T-cell (primary cell): ENCODE results near the gene LRRC32. TPM values are rescaled to one million over a fixed set of nuclear protein-coding genes. Genes with fewer than 3 reads are reported as not detected.
A peak's percentile ranks its signal among the peaks of the same experiment; 100 is the strongest.

Experiments
- ATAC-seq, 4 experiments: fragments of 200-7000 bp in 3 of 4; fragments of 150-1000 bp in 1 of 4; cut with Tn5 transposase; replicated peaks in 1 of 4; 1 replicate in 3 of 4; 2 replicates in 1 of 4; pipeline ENCODE4 v1.10.0; 2021; ENCODE audit warnings: moderate library complexity in 3 of 4, mild to moderate bottlenecking in 2 of 4, moderate number of reproducible peaks in 1 of 4
- CTCF ChIA-PET, 2 donors: fragments of 300-600 bp; sonication (Branson Sonifier 250); formaldehyde crosslinking; loops; one replicate each; lab custom pipeline; 2022; ENCODE audit warnings: antibody characterized with exemption in 2 of 2; lab: Charles Lee
- POLR2A ChIA-PET, 2 donors: fragments of 300-600 bp; sonication (Branson Sonifier 250); formaldehyde crosslinking; loops; one replicate each; lab custom pipeline; 2022; ENCODE audit warnings: antibody characterized with exemption in 2 of 2; lab: Charles Lee
- DNase-seq, 35 experiments: peaks; one replicate each; pipeline versions ENCODE4 v3.0.0 to v3.0.0-alpha.2; 2013 to 2023
- H3K27ac ChIP-seq: one replicate; pipeline ENCODE4 v1.5.1; 2013; ENCODE audit warnings: low read length
- H3K27me3 ChIP-seq, 2 experiments: replicated peaks in 1 of 2; 1 replicate in 1 of 2; 2 replicates in 1 of 2; pipeline versions ENCODE4 v1.6.1 to v1.7.0; 2013; ENCODE audit warnings: low read length in 1 of 2, mixed read lengths in 1 of 2; ENCODE audit not compliant: control insufficient read depth in 2 of 2, insufficient read depth in 2 of 2; ENCODE audit errors: extremely low read depth in 1 of 2
- H3K36me3 ChIP-seq, 2 donors: 1 replicate in 1 of 2; 2 replicates in 1 of 2; pipeline versions ENCODE4 v1.6.1 to v1.7.0; 2013; ENCODE audit warnings: low read length in 1 of 2; ENCODE audit not compliant: control insufficient read depth in 2 of 2, insufficient read depth in 1 of 2; ENCODE audit errors: extremely low read depth in 1 of 2
- H3K4me1 ChIP-seq, 2 experiments: 1 replicate in 1 of 2; 2 replicates in 1 of 2; pipeline versions ENCODE4 v1.6.1 to v1.7.0; 2013; ENCODE audit warnings: low read length in 2 of 2, mixed read lengths in 1 of 2; ENCODE audit not compliant: insufficient read depth in 2 of 2, control insufficient read depth in 1 of 2; ENCODE audit errors: extremely low read depth in 1 of 2
- H3K4me3 ChIP-seq, 2 donors: 1 replicate in 1 of 2; 2 replicates in 1 of 2; pipeline versions ENCODE4 v1.5.1 to v1.7.0; 2013; ENCODE audit warnings: mild to moderate bottlenecking in 2 of 2, low read length in 1 of 2, moderate library complexity in 1 of 2; ENCODE audit not compliant: control insufficient read depth in 1 of 2; ENCODE audit errors: extremely low read depth in 1 of 2
- H3K9me3 ChIP-seq: 2 replicates; pipeline ENCODE4 v1.7.0; 2013
- H3K27ac Mint-ChIP-seq, 2 donors: one replicate each; pipeline ENCODE4 v1.8.0; 2020 to 2021; ENCODE audit warnings: mild to moderate bottlenecking in 2 of 2, mixed read lengths in 2 of 2
- H3K27me3 Mint-ChIP-seq, 2 donors: one replicate each; pipeline ENCODE4 v1.8.0; 2021 to 2022; ENCODE audit warnings: mixed read lengths in 2 of 2
- H3K36me3 Mint-ChIP-seq: one replicate; pipeline ENCODE4 v1.8.0; 2021; ENCODE audit warnings: mixed read lengths
- H3K4me1 Mint-ChIP-seq, 3 donors: one replicate each; pipeline ENCODE4 v1.8.0; 2020 to 2022; ENCODE audit warnings: mixed read lengths in 3 of 3, mild to moderate bottlenecking in 1 of 3
- H3K4me3 Mint-ChIP-seq, 3 donors: one replicate each; pipeline ENCODE4 v1.8.0; 2020 to 2022; ENCODE audit warnings: mild to moderate bottlenecking in 3 of 3, mixed read lengths in 3 of 3, moderate library complexity in 3 of 3
- H3K9me3 Mint-ChIP-seq, 3 donors: one replicate each; pipeline ENCODE4 v1.8.0; 2020 to 2022; ENCODE audit warnings: mixed read lengths in 3 of 3
- WGBS: methylation state at CpG from one replicate; pipeline ENCODE4 v1.1.5; 2013; ENCODE audit warnings: missing lambda C conversion rate; ENCODE audit not compliant: insufficient coverage; 5-methylcytosine and 5-hydroxymethylcytosine counted together
- total RNA-seq, 35 experiments: library from RNA in 6 of 35; stranded (reverse) in 6 of 35; fragments of 120-200 nt in 1 of 35; gene quantifications; one replicate each; pipeline versions ENCODE4 v1.2.1 to v1.2.4 and lab custom pipeline; 2013 to 2026

LRRC32 gene
- total RNA-seq, 5 donors from 2014 or later (not counting 1 experiment from before 2014, with no cell fraction given) = 0.77 to 3.6 (median 2.2) TPM

GRCh38 chr11:76629853-76630599 lies 40.5 kb downstream of the LRRC32 start:
- Mint-ChIP-seq H3K27ac (no peak overlapping the region), H3K27me3 (peaks cover 3% of the 10 kb centered on the region in 2 donors), H3K4me1 (peaks cover 20 to 34% (median 24%) of the 10 kb centered on the region in 3 donors), H3K4me3 (no peak overlapping the region), H3K36me3 (peaks cover 4% of the 10 kb centered on the region), H3K9me3 (peaks cover 4 to 10% (median 7%) of the 10 kb centered on the region in 3 donors)
- ChIA-PET CTCF (no interaction called here), POLR2A (no interaction called here)
- Histone ChIP-seq H3K4me3 (no peak overlapping the region), H3K27ac (no peak overlapping the region), H3K4me1 (peaks cover 2 to 29% of the 10 kb centered on the region in 2 experiments), H3K9me3 (no peaks in the 10 kb centered on the region), H3K27me3 (peaks cover 0 to 3% of the 10 kb centered on the region in 2 experiments), H3K36me3 (no peaks in the 10 kb centered on the region)
- peak in 2 of 4 experiments; percentile 7 to 14 for ATAC-seq
- DNase-seq = peak in 6 of 35 experiments; percentile 8 to 33 (median 11)
- WGBS = 40% methylated on average over 11 of the region's 11 CpGs

- peaks cover 4 to 10% (median 7%) of the 10 kb centered on the region in 3 donors for H3K9me3 Mint-ChIP-seq
- Histone ChIP-seq H3K4me1 (peaks cover 2 to 29% of the 10 kb centered on the region in 2 experiments), H3K9me3 (no peaks in the 10 kb centered on the region), H3K27ac (no peak overlapping the region), H3K36me3 (no peaks in the 10 kb centered on the region), H3K27me3 (peaks cover 0 to 8% of the 10 kb centered on the region in 2 experiments), H3K4me3 (no peak overlapping the region)
- ChIA-PET CTCF (interaction anchor here in 1 of 2 donors (0.6 kb wide), 1 partner anchor 31 kb away, joined by 3 read pairs; no protein-coding TSS in a partner anchor), POLR2A (no interaction called here)
- H3K4me1 Mint-ChIP-seq = peaks cover 20 to 34% (median 24%) of the 10 kb centered on the region in 3 donors
- DNase-seq (peak in 16 of 35 experiments; percentile 3 to 57 (median 12)), ATAC-seq (peak; percentile 17 to 77 (median 34))
- WGBS = 73% methylated on average over 7 of the region's 10 CpGs
- no peak overlapping the region for H3K27ac Mint-ChIP-seq
- no peak overlapping the region for H3K4me3 Mint-ChIP-seq
- H3K27me3 Mint-ChIP-seq = peaks cover 0 to 3% of the 10 kb centered on the region in 2 donors
- H3K36me3 Mint-ChIP-seq = peaks cover 4% of the 10 kb centered on the region
Observed at GRCh38 chr11:76629116-76629852, 41.3 kb downstream of the LRRC32 start.

- 17% methylated on average over 1 of the region's 8 CpGs for WGBS
- Mint-ChIP-seq H3K27me3 (peaks cover 0 to 3% of the 10 kb centered on the region in 2 donors), H3K9me3 (peaks cover 4 to 10% (median 7%) of the 10 kb centered on the region in 3 donors), H3K27ac (no peak overlapping the region), H3K4me3 (no peak overlapping the region), H3K36me3 (peaks cover 4% of the 10 kb centered on the region), H3K4me1 (peaks cover 20 to 34% (median 24%) of the 10 kb centered on the region in 3 donors)
- no peak overlapping the region for H3K4me3 ChIP-seq
- H3K27me3 ChIP-seq = peaks cover 0 to 14% of the 10 kb centered on the region in 2 experiments
- H3K4me1 ChIP-seq = peaks cover 2 to 29% of the 10 kb centered on the region in 2 experiments
- no peak for ATAC-seq
- CTCF ChIA-PET = interaction anchor here in 1 of 2 donors (0.6 kb wide), 1 partner anchor 30 kb away, joined by 3 read pairs; no protein-coding TSS in a partner anchor
- no peak overlapping the region for H3K27ac ChIP-seq
- POLR2A ChIA-PET = no interaction called here
- peak in 1 of 35 experiments; percentile 8 for DNase-seq
- H3K36me3 ChIP-seq = no peaks in the 10 kb centered on the region
- no peaks in the 10 kb centered on the region for H3K9me3 ChIP-seq
Observed at GRCh38 chr11:76628408-76628947, 42.1 kb downstream of the LRRC32 start.

- Histone ChIP-seq H3K36me3 (no peaks in the 10 kb centered on the region), H3K27me3 (peaks cover 0 to 15% of the 10 kb centered on the region in 2 experiments), H3K4me3 (no peak overlapping the region), H3K4me1 (peaks cover 2 to 29% of the 10 kb centered on the region in 2 experiments), H3K27ac (no peak overlapping the region), H3K9me3 (no peaks in the 10 kb centered on the region)
- Mint-ChIP-seq H3K4me3 (no peak overlapping the region), H3K9me3 (peaks cover 4 to 10% (median 7%) of the 10 kb centered on the region in 3 donors), H3K27ac (no peak overlapping the region), H3K36me3 (peaks cover 4% of the 10 kb centered on the region), H3K27me3 (peaks cover 0 to 3% of the 10 kb centered on the region in 2 donors), H3K4me1 (peaks cover 20 to 34% (median 24%) of the 10 kb centered on the region in 3 donors)
- ATAC-seq (no peak), DNase-seq (no peak)
- CTCF ChIA-PET = no interaction called here
- POLR2A ChIA-PET = no interaction called here
- 66% methylated on average over 7 of the region's 7 CpGs for WGBS
Observed at GRCh38 chr11:76627606-76628005, 42.9 kb downstream of the LRRC32 start.

DNA sequence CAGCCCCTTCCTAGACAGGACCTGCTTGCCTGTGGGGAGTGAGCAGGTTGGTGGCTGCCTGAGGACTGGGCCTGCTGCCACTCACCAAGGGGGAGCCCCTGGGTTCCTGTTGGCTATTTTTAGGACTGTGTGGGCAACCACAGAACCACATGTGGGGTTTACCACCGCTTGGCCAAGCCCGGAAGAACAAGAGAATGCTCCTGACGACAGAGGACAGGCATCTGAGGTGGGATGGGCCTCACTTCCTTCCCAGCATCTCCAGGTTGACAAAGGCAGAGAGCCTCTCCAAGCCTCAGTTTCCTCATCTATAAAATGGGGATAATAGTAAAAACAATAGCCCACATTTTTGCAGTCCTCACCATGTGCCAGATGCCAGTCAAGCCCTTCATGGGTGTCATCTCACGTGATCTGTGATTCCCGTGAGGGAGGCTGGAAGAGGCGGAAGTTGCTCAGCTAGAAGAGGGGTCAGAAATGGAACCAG lies 43.6 kb downstream of the LRRC32 start:
- peaks cover 4% of the 10 kb centered on the region for H3K36me3 Mint-ChIP-seq
- Histone ChIP-seq H3K9me3 (no peaks in the 10 kb centered on the region), H3K4me3 (no peak overlapping the region), H3K36me3 (no peaks in the 10 kb centered on the region), H3K27me3 (peaks cover 0 to 16% of the 10 kb centered on the region in 2 experiments), H3K4me1 (peaks cover 2 to 29% of the 10 kb centered on the region in 2 experiments), H3K27ac (no peak overlapping the region)
- H3K4me1 Mint-ChIP-seq = peaks cover 20 to 32% (median 24%) of the 10 kb centered on the region in 3 donors
- no peak overlapping the region for H3K27ac Mint-ChIP-seq
- POLR2A ChIA-PET = no interaction called here
- ATAC-seq (peak in 2 of 4 experiments; percentile 29 to 44), DNase-seq (peak in 10 of 35 experiments; percentile 8 to 46 (median 18))
- 38% methylated on average over 5 of the region's 6 CpGs for WGBS
- CTCF ChIA-PET = no interaction called here
- peaks cover 4 to 10% (median 7%) of the 10 kb centered on the region in 3 donors for H3K9me3 Mint-ChIP-seq
- H3K4me3 Mint-ChIP-seq = no peak overlapping the region
- peaks cover 0 to 3% of the 10 kb centered on the region in 2 donors for H3K27me3 Mint-ChIP-seq

DNA sequence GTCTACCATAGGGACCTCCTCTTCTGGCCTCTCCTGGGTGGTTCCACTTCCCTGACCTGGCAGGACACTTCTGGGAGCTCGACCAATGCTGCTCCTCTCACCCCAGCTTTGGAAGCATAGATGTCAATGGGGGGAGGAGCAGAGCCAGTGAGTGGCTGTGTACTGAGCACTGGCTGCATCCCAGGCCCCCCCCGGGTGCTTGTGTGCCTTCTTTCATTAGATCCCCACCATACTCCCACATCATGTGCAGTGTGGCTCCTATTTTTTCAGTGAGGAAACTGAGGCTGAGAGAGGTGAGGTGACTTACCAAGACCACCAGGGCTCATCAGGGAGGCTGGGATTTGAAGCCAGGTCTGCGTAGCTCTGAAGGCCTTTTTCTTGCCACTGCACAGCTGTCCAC lies 44.3 kb downstream of the LRRC32 start:
- Mint-ChIP-seq H3K9me3 (peaks cover 4 to 10% (median 7%) of the 10 kb centered on the region in 3 donors), H3K27me3 (peaks cover 0 to 3% of the 10 kb centered on the region in 2 donors), H3K4me1 (peaks cover 20 to 32% (median 24%) of the 10 kb centered on the region in 3 donors), H3K36me3 (peaks cover 4% of the 10 kb centered on the region), H3K27ac (no peak overlapping the region), H3K4me3 (no peak overlapping the region)
- 100% methylated on average over 1 of the region's 3 CpGs for WGBS
- DNase-seq (no peak), ATAC-seq (no peak)
- ChIA-PET CTCF (no interaction called here), POLR2A (no interaction called here)
- H3K9me3 ChIP-seq = no peaks in the 10 kb centered on the region
- H3K4me1 ChIP-seq = peaks cover 2 to 29% of the 10 kb centered on the region in 2 experiments
- no peak overlapping the region for H3K27ac ChIP-seq
- peaks cover 0 to 16% of the 10 kb centered on the region in 2 experiments for H3K27me3 ChIP-seq
- no peak overlapping the region for H3K4me3 ChIP-seq
- no peaks in the 10 kb centered on the region for H3K36me3 ChIP-seq
